PC-9 (cell line): ENCODE measurements around the gene TTLL9.

Experiments used
- CTCF ChIP-seq: fragments of 200-600 bp; sonication (generic); conservative IDR thresholded peaks from 2 replicates; pipeline ENCODE4 v1.6.1; 2017; ENCODE audit warnings: mixed run types, antibody characterized with exemption, mild to moderate bottlenecking, moderate library complexity
- EZH2 ChIP-seq: fragments of 200-600 bp; sonication (generic); IDR thresholded peaks from 2 replicates; pipeline ENCODE4 v1.8.0; 2017; ENCODE audit warnings: antibody characterized with exemption, low read depth

DNA sequence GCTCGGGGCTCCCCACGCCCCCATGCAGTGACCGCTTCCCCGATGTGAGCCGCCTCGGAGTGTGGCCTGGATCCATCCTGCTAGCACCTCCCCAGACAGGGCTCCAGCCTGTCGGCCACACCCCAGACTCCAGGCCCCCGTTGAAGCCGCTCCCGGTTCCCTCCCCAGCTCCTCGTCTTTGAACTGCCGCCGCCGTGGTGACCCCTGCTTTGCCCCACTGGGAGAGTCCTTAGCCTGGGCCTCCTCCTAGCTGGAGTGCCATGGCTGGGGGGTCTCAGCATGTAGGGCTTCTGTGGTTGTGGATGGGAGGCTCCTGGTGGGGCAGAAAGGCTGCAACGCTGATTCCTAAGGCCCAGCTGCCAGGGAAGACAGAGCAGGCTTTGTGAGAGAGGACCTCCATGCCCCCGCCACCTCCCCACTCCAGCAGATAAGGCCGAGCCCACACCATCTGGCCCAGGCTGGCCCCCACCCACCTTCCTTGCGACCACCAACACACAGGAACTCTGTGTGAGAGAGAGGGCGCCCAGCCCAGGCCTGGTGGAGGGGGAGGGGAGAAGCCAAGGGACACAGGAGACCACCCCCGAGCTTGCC, 36.4 kb upstream of the TTLL9 start:
- TF ChIP-seq CTCF, result no peak
- no peak for TF ChIP-seq EZH2
